Fibroblast of upper back skin (primary cell): ENCODE measurements around the gene NBL1.
"Not testable (repeated sequence)": the region's sequence is repeated elsewhere in the genome, so short reads cannot be mapped to it uniquely, and the experiment has no call there.

Experiments
- DNase-seq: peaks from one replicate; pipeline ENCODE4 v3.0.0-alpha.2; 2013

The NBL1 gene

GRCh38 chr1:19622204-19622603 is 21.9 kb upstream of the NBL1 start:
- DNase-seq, result peak; percentile 34

- DNase-seq, result peak; percentile 22
Measured at GRCh38 chr1:19623523-19623922, 20.6 kb upstream of the NBL1 start.

GRCh38 chr1:19625291-19625937 is 18.7 kb upstream of the NBL1 start:
- DNase-seq, result no peak

GRCh38 chr1:19628879-19629278 is 15.2 kb upstream of the NBL1 start:
- DNase-seq, result no peak

- no peak for DNase-seq
Measured at GRCh38 chr1:19629357-19629756, 14.8 kb upstream of the NBL1 start.

- DNase-seq, result not testable (repeated sequence)
Measured at GRCh38 chr1:19630192-19630591, 13.9 kb upstream of the NBL1 start.

GRCh38 chr1:19630720-19631395 is 13.3 kb upstream of the NBL1 start:
- no peak for DNase-seq

GRCh38 chr1:19632211-19632610 is 11.9 kb upstream of the NBL1 start:
- DNase-seq, result no peak

- no peak for DNase-seq
Measured at GRCh38 chr1:19633106-19633505, 11.0 kb upstream of the NBL1 start.

GRCh38 chr1:19635064-19635463 is 9.0 kb upstream of the NBL1 start:
- DNase-seq, result not testable (repeated sequence)

GRCh38 chr1:19635646-19636045 is 8.5 kb upstream of the NBL1 start:
- no peak for DNase-seq

GRCh38 chr1:19636065-19636464 is 8.0 kb upstream of the NBL1 start:
- no peak for DNase-seq

GRCh38 chr1:19636749-19637148 is 7.4 kb upstream of the NBL1 start:
- DNase-seq, result not testable (repeated sequence)

GRCh38 chr1:19637606-19638005 is 6.5 kb upstream of the NBL1 start:
- DNase-seq, result no peak

- not testable (repeated sequence) for DNase-seq
Measured at GRCh38 chr1:19639228-19639627, 4.9 kb upstream of the NBL1 start.

GRCh38 chr1:19639999-19640362 is 4.1 kb upstream of the NBL1 start:
- no peak for DNase-seq

GRCh38 chr1:19640363-19641316 is 3.5 kb upstream of the NBL1 start:
- peak; percentile 66 for DNase-seq

- DNase-seq, result peak; percentile 14
Measured at GRCh38 chr1:19643121-19643520, 990 bp upstream of the NBL1 start.

- DNase-seq, result no peak
Measured at GRCh38 chr1:19644395-19644680, 227 bp downstream of the NBL1 start.

- DNase-seq, result peak; percentile 18
Measured at GRCh38 chr1:19644681-19645410, 735 bp downstream of the NBL1 start.

- no peak for DNase-seq
Measured at GRCh38 chr1:19645411-19646251, 1.5 kb downstream of the NBL1 start.
